Measurements from ENCODE around the gene EHBP1L1.

DNA sequence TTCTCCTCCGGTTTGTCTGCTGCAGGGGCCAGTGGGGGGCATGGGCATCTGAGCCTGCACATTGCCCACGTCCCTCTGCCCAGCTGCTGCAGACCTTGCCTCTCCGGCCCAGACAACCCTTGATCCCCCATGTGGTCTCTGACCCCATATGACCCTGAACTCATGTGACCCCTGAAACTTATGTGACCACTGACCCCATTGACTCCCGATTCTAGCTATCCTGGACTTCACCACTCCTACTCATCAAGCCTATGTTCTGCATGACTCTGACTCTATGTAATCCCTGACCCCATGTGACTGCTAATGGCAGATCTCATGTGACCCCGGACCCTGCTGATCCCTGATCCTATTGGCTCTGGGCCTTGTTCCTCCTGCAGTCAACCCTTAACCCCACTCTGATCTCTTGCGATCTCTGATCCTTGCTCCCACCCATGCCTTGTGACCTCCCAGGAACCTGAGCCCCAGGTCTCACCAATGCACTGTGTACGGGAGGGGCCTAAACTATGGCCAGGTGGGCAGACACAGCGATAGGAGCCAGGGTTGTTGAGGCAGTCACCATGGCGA, 23.4 kb upstream of the EHBP1L1 start:
- TF ChIP-seq, protein P1, sequence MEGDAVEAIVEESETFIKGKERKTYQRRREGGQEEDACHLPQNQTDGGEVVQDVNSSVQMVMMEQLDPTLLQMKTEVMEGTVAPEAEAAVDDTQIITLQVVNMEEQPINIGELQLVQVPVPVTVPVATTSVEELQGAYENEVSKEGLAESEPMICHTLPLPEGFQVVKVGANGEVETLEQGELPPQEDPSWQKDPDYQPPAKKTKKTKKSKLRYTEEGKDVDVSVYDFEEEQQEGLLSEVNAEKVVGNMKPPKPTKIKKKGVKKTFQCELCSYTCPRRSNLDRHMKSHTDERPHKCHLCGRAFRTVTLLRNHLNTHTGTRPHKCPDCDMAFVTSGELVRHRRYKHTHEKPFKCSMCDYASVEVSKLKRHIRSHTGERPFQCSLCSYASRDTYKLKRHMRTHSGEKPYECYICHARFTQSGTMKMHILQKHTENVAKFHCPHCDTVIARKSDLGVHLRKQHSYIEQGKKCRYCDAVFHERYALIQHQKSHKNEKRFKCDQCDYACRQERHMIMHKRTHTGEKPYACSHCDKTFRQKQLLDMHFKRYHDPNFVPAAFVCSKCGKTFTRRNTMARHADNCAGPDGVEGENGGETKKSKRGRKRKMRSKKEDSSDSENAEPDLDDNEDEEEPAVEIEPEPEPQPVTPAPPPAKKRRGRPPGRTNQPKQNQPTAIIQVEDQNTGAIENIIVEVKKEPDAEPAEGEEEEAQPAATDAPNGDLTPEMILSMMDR (IDR thresholded peaks at IDR 0.05) = no peak
- TF ChIP-seq POLR2A (IDR thresholded peaks at IDR 0.05; ENCODE audit: low read depth) = no peak
- no peak for TF ChIP-seq POLR2AphosphoS5 (IDR thresholded peaks at IDR 0.05)
- no peak for TF ChIP-seq EP300 (IDR thresholded peaks at IDR 0.05)
